ENCODE data around the gene LTBR.

The LTBR gene

DNA sequence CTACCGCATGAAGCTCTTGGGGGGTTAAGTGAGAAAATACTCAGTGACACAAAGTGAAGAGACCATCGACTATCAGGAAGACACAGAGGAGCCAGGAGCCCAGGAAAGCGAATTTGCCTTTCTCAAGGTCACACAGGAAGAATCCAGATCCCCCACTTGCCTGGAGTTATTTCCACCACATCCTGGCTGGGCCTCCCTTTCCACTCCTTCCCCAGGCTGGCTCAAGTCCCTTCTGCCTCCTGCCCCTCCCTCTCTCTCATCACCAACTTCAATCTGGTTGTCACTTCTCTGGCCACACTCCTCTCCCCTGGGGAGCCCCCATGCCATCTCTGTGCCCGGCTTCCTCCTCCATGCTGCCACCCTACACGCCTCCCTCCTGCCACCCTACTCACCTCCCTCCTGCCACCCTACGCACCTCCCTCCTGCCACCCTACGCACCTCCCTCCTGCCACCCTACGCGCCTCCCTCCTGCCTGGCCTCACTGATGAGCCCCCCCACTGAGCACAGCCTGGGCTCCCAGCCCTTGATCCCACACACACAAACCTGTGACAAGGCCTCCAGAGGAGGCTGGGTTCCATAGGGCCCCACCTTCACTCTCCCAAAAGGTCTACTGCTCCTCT lies 14.9 kb upstream of the LTBR start:
- no peak for TF ChIP-seq CTCF (IDR thresholded peaks at IDR 0.05; ENCODE audit: insufficient read depth, low read depth, low read length, missing control alignments)
- no peak for DNase-seq (ENCODE audit: low read depth)
- H3K4me3 ChIP-seq (ENCODE audit: low read depth, low read length), result no peak overlapping the region

DNA sequence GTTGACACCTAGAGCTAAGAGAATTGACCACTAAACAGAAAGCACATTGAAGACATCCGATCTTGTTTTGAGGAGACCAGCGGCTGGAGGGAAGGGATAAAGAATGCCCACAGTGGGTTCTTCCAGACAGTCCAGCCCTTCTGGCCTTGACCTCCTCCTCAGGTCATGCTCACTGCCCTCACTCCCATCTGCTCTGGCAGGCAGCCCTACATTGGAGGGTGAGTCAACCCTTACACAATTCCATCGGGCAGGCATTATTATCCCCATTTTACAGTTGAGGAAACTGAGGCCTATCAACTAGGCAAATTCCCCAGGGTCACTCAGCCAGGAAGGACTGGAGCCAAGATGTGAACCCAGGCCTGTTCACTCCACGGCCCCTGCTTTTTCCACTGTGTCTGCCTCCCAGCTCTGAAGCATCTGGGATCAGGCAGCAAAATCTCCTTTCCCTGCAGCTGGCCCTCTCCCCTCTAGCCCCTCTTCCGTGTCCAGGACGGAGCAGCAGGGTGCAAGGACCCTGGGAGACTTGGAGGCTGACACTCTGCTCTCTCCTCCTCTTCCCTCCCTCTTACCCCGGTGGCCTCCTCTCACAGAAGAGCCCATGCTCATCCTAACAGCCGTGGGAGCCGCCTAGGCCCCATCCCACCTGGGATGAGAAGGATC lies 13.9 kb upstream of the LTBR start:
- H3K4me3 ChIP-seq (ENCODE audit: low read depth, low read length), result no peak overlapping the region

DNA sequence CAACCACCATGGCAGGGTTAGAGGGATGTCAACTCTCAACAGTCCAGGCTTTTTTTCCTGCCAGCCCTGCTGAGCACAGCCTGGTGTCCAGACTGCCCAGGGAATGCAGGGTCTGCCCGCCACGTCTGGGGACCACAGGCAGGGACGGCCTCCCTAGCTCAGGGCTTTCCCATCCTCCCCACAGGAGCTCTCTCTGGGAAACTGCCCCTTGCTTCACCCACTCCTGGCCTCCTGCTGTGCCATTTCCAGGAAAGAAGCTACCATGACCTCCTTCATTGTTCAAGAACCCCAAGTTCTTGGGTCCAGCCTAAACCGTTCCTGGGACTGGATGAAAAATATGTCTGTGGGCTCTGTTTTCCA lies 13.4 kb upstream of the LTBR start:
- no peak for DNase-seq (ENCODE audit: low read depth)
- TF ChIP-seq CTCF (IDR thresholded peaks at IDR 0.05; ENCODE audit: insufficient read depth, low read depth, low read length, missing control alignments), result no peak
- H3K4me3 ChIP-seq (ENCODE audit: low read depth, low read length), result no peak overlapping the region

More for the DNA sequence above, 13.9 kb upstream of the LTBR start:
- DNase-seq (ENCODE audit: low read depth), result no peak
- TF ChIP-seq CTCF (IDR thresholded peaks at IDR 0.05; ENCODE audit: insufficient read depth, low read depth, low read length, missing control alignments), result no peak

- TF ChIP-seq CTCF (IDR thresholded peaks at IDR 0.05; ENCODE audit: insufficient read depth, low read depth, low read length, missing control alignments), result no peak
- H3K4me3 ChIP-seq (ENCODE audit: low read depth, low read length), result no peak overlapping the region
- no peak for DNase-seq (ENCODE audit: low read depth)
Measured at GRCh38 chr12:6370994-6371754, 12.8 kb upstream of the LTBR start.

DNA sequence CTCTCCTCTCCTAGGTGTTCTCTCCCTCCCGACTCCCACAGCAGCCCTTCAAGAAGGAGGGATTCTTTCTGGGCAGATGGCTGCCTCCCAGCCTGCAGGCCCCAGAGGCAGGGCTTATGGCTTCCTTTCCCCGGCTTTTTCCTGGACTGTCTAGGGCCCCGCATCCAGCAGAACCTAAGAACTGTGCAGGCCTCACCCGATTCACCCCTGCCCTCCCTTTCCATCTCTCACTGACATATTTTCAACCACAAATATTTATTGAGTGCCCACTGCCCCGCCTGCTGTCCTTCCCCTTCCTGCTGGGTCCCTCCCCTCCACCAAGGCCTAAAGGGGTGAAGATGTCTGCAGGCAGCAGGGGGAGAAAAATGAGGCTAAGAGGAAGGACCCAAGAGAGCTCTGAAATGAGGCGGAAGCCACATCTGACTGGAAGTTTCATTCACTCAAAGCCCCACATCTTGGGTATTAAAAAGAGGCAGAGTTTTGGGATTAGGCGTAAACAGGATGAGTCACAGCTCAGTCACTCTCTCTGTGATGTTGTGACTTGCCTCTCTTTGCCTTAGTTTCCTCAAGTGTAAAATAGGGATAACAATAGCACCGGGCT lies 11.5 kb upstream of the LTBR start:
- TF ChIP-seq CTCF (IDR thresholded peaks at IDR 0.05; ENCODE audit: insufficient read depth, low read depth, low read length, missing control alignments), result no peak
- DNase-seq (ENCODE audit: low read depth), result no peak
- no peak overlapping the region for H3K4me3 ChIP-seq (ENCODE audit: low read depth, low read length)

- H3K4me3 ChIP-seq (ENCODE audit: low read depth, low read length), result no peak overlapping the region
- TF ChIP-seq CTCF (IDR thresholded peaks at IDR 0.05; ENCODE audit: insufficient read depth, low read depth, low read length, missing control alignments), result no peak
- no peak for DNase-seq (ENCODE audit: low read depth)
Measured at GRCh38 chr12:6373022-6373787, 10.8 kb upstream of the LTBR start.
